ENCODE measurements around the gene TLE2. TPM values are rescaled to one million over a fixed set of nuclear protein-coding genes. Genes with fewer than 3 reads are reported as not detected.

TLE2 gene
- total and polyA plus RNA-seq, 2 donors (not counting 3 experiments of a cell fraction or from before 2014, with no cell fraction given) = 32.0 to 38.8 TPM

- no peaks in the 10 kb centered on the region for H3K79me2 ChIP-seq (ENCODE audit: control insufficient read depth, insufficient read depth, low read length)
- TF ChIP-seq POLR2AphosphoS5 (IDR thresholded peaks at IDR 0.05; ENCODE audit: insufficient read depth, low read depth, low read length) (no peak), EZH2 (IDR thresholded peaks at IDR 0.05; ENCODE audit: borderline replicate concordance, low read depth, low read length, severe bottlenecking) (no peak), JUN (IDR thresholded peaks at IDR 0.05; ENCODE audit: borderline replicate concordance, insufficient read depth, insufficient read length, low read depth) (no peak), GATA2 (IDR thresholded peaks at IDR 0.05; ENCODE audit: insufficient read depth, insufficient read length, low read depth, low read length) (no peak), MYC (IDR thresholded peaks at IDR 0.05; ENCODE audit: low read depth, low read length) (no peak), CTCF (IDR thresholded peaks at IDR 0.05; ENCODE audit: extremely low read depth in 1 of 2, insufficient read depth in 1 of 2, low read depth in 1 of 2, low read length in 2 of 2) (no peak), FOS (IDR thresholded peaks at IDR 0.05; ENCODE audit: borderline replicate concordance, insufficient read depth, low read length) (no peak), POLR2A (IDR thresholded peaks at IDR 0.05; ENCODE audit: low read depth, low read length) (no peak)
- TF ChIP-seq, protein P1, sequence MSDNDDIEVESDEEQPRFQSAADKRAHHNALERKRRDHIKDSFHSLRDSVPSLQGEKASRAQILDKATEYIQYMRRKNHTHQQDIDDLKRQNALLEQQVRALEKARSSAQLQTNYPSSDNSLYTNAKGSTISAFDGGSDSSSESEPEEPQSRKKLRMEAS (IDR thresholded peaks at IDR 0.05; ENCODE audit: insufficient read depth, insufficient read length) = no peak
- CTCF ChIA-PET = interaction anchor here (1.1 to 1.5 kb wide), 2 partner anchors 98 to 118 kb away, joined by 3 to 4 read pairs; no protein-coding TSS in a partner anchor
- H3K4me2 ChIP-seq (ENCODE audit: insufficient read depth, low read length) = no peak overlapping the region
- H3K4me3 ChIP-seq (replicated peaks in 1 of 3; ENCODE audit: insufficient read depth in 1 of 3, low read depth in 1 of 3, low read length in 3 of 3) = no peak overlapping the region
- no peaks in the 10 kb centered on the region for H3K27me3 ChIP-seq (ENCODE audit: control insufficient read depth in 2 of 2, insufficient read depth in 2 of 2, low read length in 2 of 2)
- H3K27ac ChIP-seq (ENCODE audit: insufficient read depth, low read depth, low read length) = no peak overlapping the region
- BruUV-seq (replicated peaks) = no TSS peak
- DNase-seq (ENCODE audit: low read depth, low spot score) (no peak), FAIRE-seq (no peak)
- H3K4me1 ChIP-seq (ENCODE audit: control insufficient read depth, extremely low read depth, insufficient read depth, low read length) = no peaks in the 10 kb centered on the region
- dilution Hi-C loops (cut with MboI; ENCODE audit: extremely low pct_ligation_motif_present, low sequenced_read_pairs) = no loop called here
- POLR2A ChIA-PET = no interaction called here
- no peaks in the 10 kb centered on the region for H3K9me3 ChIP-seq (replicated peaks; ENCODE audit: control insufficient read depth, insufficient read depth, low read length)
- no peak overlapping the region for H3K9ac ChIP-seq (replicated peaks; ENCODE audit: extremely low read depth, insufficient read depth, low read length)
- no peak overlapping the region for H2AFZ ChIP-seq (ENCODE audit: low read depth, low read length)
- H3K9me1 ChIP-seq (replicated peaks; ENCODE audit: control insufficient read depth, extremely low read depth, insufficient read depth, low read length) = no peaks in the 10 kb centered on the region
- H3K36me3 ChIP-seq (ENCODE audit: control insufficient read depth in 2 of 2, extremely low read depth in 1 of 2, insufficient read depth in 2 of 2, low read length in 2 of 2) = peaks cover 0 to 36% of the 10 kb centered on the region in 2 experiments
- no peaks in the 10 kb centered on the region for H4K20me1 ChIP-seq (replicated peaks; ENCODE audit: control insufficient read depth, extremely low read depth, insufficient read depth, low read length)
- intact Hi-C loops (cut with micrococcal nuclease) = no loop called here
Observed at GRCh38 chr19:3010871-3011270, 18.2 kb downstream of the TLE2 start.

Data from endothelial cell of umbilical vein (primary cell).